SK-N-SH (cell line): ENCODE measurements around the gene MCC. TPM values are rescaled to one million over a fixed set of nuclear protein-coding genes. Genes with fewer than 3 reads are reported as not detected.

Experiments
- CHD2 ChIP-seq: fragments of 150-350 bp; IDR thresholded peaks from 2 replicates; pipeline ENCODE4 v1.6.1; 2018; ENCODE audit warnings: low read length; ENCODE audit not compliant: partially characterized antibody
- EP300 ChIP-seq, 2 experiments: IDR thresholded peaks; 2 replicates each; pipeline versions ENCODE4 v1.4.0 to v1.6.1; 2012; ENCODE audit warnings: borderline replicate concordance in 1 of 2, low read depth in 1 of 2, low read length in 1 of 2
- EZH2phosphoT487 ChIP-seq: fragments of 200-600 bp; sonication (generic); IDR thresholded peaks from 2 replicates; pipeline ENCODE4 v1.6.1; 2017; ENCODE audit warnings: low read depth, mixed run types, mild to moderate bottlenecking, antibody characterized with exemption, moderate library complexity, borderline replicate concordance
- FOXJ3 ChIP-seq: sonication (generic); formaldehyde crosslinking; IDR thresholded peaks from 2 replicates; pipeline ENCODE4 v1.5.1; 2020; ENCODE audit warnings: mild to moderate bottlenecking, missing genetic modification reagents
- GABPA ChIP-seq: IDR thresholded peaks from 2 replicates; pipeline ENCODE4 v1.4.0; 2012; ENCODE audit warnings: low read depth, mild to moderate bottlenecking
- GATA2 ChIP-seq: sonication (generic); formaldehyde crosslinking; IDR thresholded peaks from 2 replicates; pipeline ENCODE4 v1.5.0; 2020; ENCODE audit warnings: mild to moderate bottlenecking, missing genetic modification reagents
- NRF1 ChIP-seq: IDR thresholded peaks from 2 replicates; pipeline ENCODE4 v1.6.1; 2012; ENCODE audit warnings: low read depth, mild to moderate bottlenecking, low read length
- POLR2AphosphoS5 ChIP-seq: IDR thresholded peaks from 2 replicates; pipeline ENCODE4 v1.6.1; 2012; ENCODE audit warnings: low read depth, low read length
- RFX5 ChIP-seq: IDR thresholded peaks from 2 replicates; pipeline ENCODE4 v1.6.1; 2012; ENCODE audit warnings: mild to moderate bottlenecking, improper control_type of control experiment, low read length
- SMC3 ChIP-seq: IDR thresholded peaks from 2 replicates; pipeline ENCODE4 v1.6.1; 2012; ENCODE audit warnings: low read depth, low read length, improper control_type of control experiment
- TAF1 ChIP-seq: IDR thresholded peaks from 2 replicates; pipeline ENCODE4 v1.6.1; 2012; ENCODE audit warnings: low read depth, mild to moderate bottlenecking, low read length, moderate library complexity, borderline replicate concordance
- TEAD4 ChIP-seq: IDR thresholded peaks from 2 replicates; pipeline ENCODE4 v1.4.0; 2012; ENCODE audit warnings: mild to moderate bottlenecking, borderline replicate concordance; ENCODE audit not compliant: insufficient read depth
- YY1 ChIP-seq: IDR thresholded peaks from 2 replicates; pipeline ENCODE4 v1.4.0; 2012; ENCODE audit warnings: low read depth, mild to moderate bottlenecking
- polyA plus RNA-seq, 3 experiments: library from polyadenylated mRNA; depleted of rRNA; stranded (reverse); fragments of >200 nt; gene quantifications; 2 replicates each; pipeline ENCODE4 v1.2.3, GENCODE V29; 2012
- TF ChIP-seq, protein P1 (sequence below): IDR thresholded peaks from 2 replicates; pipeline ENCODE4; 2012
- TF ChIP-seq, protein P2 (sequence below): IDR thresholded peaks from 2 replicates; pipeline ENCODE4 v1.4.0; 2012; ENCODE audit warnings: low read depth, borderline replicate concordance
- TF ChIP-seq, protein P3 (sequence below): fragments of 150-350 bp; IDR thresholded peaks from 2 replicates; pipeline ENCODE4 v1.6.1; 2016; ENCODE audit warnings: mild to moderate bottlenecking, low read depth, low read length
- TF ChIP-seq, protein P4 (sequence below): IDR thresholded peaks from 2 replicates; pipeline ENCODE4 v1.6.1; 2012; ENCODE audit warnings: mild to moderate bottlenecking, low read depth, low read length, moderate library complexity

The MCC gene
- polyA plus RNA-seq, 1 of the 3 experiments (the other 2 are of a cell fraction): 3.6 TPM

DNA sequence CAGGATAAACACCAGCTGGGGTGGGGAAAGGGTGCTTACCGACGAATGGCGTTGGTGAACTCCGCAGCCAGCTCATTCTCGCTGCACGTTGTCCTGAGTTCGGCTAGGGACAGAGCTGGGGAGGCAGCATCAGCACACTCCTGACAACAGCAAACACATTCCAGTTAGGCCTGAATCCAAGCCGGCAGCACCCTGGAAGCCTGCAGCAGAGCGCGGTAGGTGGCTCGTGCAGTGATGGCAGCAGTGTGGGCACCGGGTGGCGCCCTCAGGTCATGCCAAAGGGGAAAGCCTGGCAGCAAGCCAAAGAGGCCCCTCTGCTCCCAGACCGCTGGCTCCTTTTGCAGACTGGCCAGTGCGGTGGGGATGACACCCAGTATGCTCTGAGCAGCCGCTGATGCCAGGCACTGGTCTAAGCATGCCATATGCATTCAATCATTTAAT is 444.7 kb downstream of the MCC start (continued):
- TF ChIP-seq RFX5 (0 out of 2 replicates have a peak, but pooled peaks have one; percentile 9), FOXJ3 (CRISPR knock-in tag) (no peak), EZH2phosphoT487 (no peak), CHD2 (no peak), TAF1 (no peak), NRF1 (no peak), POLR2AphosphoS5 (no peak), EP300 (IDR thresholded peaks at IDR 0.05; ENCODE audit: borderline replicate concordance in 1 of 2, low read depth in 1 of 2, low read length in 1 of 2) (peak in 1 of 2 experiments; percentile 61; a peak in 2 of 4 replicates), SMC3 (peak; percentile 78), GATA2 (CRISPR knock-in tag) (no peak; the same call in 1 of the 2 replicates), TEAD4 (no peak), YY1 (no peak), GABPA (no peak)
- TF ChIP-seq, protein P1, sequence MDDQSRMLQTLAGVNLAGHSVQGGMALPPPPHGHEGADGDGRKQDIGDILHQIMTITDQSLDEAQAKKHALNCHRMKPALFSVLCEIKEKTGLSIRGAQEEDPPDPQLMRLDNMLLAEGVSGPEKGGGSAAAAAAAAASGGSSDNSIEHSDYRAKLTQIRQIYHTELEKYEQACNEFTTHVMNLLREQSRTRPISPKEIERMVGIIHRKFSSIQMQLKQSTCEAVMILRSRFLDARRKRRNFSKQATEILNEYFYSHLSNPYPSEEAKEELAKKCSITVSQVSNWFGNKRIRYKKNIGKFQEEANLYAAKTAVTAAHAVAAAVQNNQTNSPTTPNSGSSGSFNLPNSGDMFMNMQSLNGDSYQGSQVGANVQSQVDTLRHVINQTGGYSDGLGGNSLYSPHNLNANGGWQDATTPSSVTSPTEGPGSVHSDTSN: no peak
- TF ChIP-seq, protein P2, sequence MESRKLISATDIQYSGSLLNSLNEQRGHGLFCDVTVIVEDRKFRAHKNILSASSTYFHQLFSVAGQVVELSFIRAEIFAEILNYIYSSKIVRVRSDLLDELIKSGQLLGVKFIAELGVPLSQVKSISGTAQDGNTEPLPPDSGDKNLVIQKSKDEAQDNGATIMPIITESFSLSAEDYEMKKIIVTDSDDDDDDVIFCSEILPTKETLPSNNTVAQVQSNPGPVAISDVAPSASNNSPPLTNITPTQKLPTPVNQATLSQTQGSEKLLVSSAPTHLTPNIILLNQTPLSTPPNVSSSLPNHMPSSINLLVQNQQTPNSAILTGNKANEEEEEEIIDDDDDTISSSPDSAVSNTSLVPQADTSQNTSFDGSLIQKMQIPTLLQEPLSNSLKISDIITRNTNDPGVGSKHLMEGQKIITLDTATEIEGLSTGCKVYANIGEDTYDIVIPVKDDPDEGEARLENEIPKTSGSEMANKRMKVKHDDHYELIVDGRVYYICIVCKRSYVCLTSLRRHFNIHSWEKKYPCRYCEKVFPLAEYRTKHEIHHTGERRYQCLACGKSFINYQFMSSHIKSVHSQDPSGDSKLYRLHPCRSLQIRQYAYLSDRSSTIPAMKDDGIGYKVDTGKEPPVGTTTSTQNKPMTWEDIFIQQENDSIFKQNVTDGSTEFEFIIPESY: no peak
- TF ChIP-seq, protein P3, sequence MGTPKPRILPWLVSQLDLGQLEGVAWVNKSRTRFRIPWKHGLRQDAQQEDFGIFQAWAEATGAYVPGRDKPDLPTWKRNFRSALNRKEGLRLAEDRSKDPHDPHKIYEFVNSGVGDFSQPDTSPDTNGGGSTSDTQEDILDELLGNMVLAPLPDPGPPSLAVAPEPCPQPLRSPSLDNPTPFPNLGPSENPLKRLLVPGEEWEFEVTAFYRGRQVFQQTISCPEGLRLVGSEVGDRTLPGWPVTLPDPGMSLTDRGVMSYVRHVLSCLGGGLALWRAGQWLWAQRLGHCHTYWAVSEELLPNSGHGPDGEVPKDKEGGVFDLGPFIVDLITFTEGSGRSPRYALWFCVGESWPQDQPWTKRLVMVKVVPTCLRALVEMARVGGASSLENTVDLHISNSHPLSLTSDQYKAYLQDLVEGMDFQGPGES: no peak
- TF ChIP-seq, protein P4, sequence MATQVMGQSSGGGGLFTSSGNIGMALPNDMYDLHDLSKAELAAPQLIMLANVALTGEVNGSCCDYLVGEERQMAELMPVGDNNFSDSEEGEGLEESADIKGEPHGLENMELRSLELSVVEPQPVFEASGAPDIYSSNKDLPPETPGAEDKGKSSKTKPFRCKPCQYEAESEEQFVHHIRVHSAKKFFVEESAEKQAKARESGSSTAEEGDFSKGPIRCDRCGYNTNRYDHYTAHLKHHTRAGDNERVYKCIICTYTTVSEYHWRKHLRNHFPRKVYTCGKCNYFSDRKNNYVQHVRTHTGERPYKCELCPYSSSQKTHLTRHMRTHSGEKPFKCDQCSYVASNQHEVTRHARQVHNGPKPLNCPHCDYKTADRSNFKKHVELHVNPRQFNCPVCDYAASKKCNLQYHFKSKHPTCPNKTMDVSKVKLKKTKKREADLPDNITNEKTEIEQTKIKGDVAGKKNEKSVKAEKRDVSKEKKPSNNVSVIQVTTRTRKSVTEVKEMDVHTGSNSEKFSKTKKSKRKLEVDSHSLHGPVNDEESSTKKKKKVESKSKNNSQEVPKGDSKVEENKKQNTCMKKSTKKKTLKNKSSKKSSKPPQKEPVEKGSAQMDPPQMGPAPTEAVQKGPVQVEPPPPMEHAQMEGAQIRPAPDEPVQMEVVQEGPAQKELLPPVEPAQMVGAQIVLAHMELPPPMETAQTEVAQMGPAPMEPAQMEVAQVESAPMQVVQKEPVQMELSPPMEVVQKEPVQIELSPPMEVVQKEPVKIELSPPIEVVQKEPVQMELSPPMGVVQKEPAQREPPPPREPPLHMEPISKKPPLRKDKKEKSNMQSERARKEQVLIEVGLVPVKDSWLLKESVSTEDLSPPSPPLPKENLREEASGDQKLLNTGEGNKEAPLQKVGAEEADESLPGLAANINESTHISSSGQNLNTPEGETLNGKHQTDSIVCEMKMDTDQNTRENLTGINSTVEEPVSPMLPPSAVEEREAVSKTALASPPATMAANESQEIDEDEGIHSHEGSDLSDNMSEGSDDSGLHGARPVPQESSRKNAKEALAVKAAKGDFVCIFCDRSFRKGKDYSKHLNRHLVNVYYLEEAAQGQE: no peak
- TF ChIP-seq, all 33 proteins: peak for 8
